HG02642 (cell line): ENCODE measurements around the gene OTUD7B.
A peak's percentile ranks its signal among the peaks of the same experiment; 100 is the strongest.
"Not testable (repeated sequence)": the region's sequence is repeated elsewhere in the genome, so short reads cannot be mapped to it uniquely, and the experiment has no call there.

Source experiments
- ATAC-seq: cut with Tn5 transposase; IDR thresholded peaks from one replicate; pipeline ENCODE4 v1.9.1; 2021; ENCODE audit warnings: mild to moderate bottlenecking; ENCODE audit not compliant: unreplicated experiment, poor library complexity

OTUD7B gene

GRCh38 chr1:149962039-149962647 lies 48.4 kb downstream of the OTUD7B start:
- no peak for ATAC-seq

DNA sequence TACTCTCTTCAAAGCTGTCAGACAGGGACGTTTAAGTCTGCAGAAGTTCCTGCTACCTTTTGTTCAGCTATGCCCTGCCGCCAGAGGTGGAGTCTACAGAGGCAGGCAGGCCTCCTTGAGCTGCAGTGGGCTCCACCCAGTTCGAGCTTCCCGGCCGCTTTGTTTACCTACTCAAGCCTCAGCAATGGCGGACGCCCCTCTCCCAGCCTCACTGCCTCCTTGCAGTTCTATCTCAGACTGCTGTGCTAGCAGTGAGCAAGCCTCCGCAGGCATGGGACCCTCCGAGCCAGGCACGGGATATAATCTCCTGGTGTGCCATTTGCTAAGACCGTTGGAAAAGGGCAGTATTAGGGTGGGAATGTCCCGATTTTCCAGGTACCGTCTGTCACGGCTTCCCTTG lies 53.0 kb downstream of the OTUD7B start:
- ATAC-seq: not testable (repeated sequence)

GRCh38 chr1:149949911-149950310 lies 60.6 kb downstream of the OTUD7B start:
- ATAC-seq: no peak

- no peak for ATAC-seq
Measured at GRCh38 chr1:149945206-149945605, 65.3 kb downstream of the OTUD7B start.

DNA sequence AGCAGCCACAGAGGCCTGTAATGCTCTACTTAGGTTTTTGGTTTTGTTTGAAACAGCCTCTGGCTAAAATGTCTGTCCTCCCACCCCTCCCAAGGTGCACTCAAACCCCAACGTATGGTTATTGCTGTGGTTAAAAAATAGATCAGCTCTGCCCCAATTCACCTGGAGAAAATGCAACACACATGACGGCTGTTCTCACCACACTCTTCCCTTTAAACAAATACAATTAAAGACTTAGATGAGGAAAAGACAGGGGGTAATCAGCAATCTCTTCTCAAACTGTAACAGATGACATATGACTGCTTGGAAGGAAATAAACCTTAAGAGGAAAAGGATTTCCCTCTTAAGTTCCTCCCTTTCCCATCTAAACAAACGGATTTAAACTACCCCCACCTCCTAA lies 67.6 kb downstream of the OTUD7B start:
- ATAC-seq: no peak

GRCh38 chr1:149942207-149942606 lies 68.3 kb downstream of the OTUD7B start:
- no peak for ATAC-seq

- no peak for ATAC-seq
Measured at GRCh38 chr1:149940427-149940826, 70.1 kb downstream of the OTUD7B start.

DNA sequence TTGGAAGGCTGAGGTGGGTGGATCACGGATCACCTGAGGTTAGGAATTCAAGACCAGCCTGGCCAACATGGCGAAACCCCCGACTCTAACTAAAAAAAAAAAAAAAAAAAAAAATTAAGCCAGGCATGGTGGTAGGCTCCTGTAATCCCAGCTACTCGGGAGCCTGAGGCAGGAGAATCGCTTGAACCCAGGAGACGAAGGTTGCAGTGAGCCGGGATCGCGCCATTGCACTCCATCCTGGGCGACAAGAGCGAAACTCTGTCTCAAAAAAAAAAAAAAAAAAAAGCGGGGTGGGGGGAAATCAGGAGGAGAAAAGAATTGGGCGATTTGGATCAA lies 71.9 kb downstream of the OTUD7B start:
- not testable (repeated sequence) for ATAC-seq

GRCh38 chr1:149937759-149938158 lies 72.8 kb downstream of the OTUD7B start:
- ATAC-seq: no peak

- ATAC-seq: no peak
Measured at GRCh38 chr1:149936992-149937705, 73.4 kb downstream of the OTUD7B start.

DNA sequence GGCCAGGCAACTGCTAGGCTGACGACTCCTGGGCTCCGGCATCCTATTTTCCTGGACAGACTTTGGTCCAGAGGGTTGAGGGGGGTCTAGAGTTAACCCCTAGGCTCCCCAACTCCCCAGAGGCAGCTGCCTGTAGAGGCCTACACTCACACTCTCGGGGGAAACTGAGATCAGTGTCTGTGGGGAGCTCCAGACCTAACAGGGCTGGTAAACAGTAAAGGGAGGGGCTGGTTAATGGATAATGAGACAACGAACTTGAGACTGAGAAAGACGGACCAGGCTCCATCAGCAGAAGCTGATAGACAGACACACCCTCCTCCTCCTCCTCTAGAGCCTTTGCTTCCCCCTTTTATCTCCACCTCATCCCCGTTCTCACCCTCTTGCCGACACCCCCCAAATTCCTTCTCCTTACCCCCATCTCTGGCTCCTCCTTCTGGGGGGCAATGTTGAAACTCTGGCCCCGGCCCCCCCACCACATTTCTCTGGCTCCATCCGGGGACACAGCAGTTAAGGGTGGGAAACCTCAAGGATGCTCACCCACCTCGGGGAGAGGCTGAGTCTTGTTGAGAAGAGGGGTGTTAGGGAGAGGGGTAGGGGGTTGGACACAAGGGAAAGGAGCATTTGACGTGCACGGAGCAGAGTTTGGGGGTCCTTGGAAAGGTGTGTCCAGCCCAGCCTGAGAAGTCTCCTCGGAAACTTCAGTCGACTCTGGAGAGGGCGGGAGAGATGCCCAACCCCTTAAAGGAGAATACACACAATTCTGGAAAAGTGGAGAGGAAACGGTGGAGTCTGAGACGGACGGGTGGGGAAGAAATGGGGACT lies 74.1 kb downstream of the OTUD7B start, which contains the start of gene MTMR11:
Gene MTMR11 (minus strand): TSS at position 710 of the 822 bp plus-strand sequence. CDS start 232 bp downstream, at position 478.
- no peak for ATAC-seq

- no peak for ATAC-seq
Measured at GRCh38 chr1:149934356-149934755, 76.2 kb downstream of the OTUD7B start.

GRCh38 chr1:149933208-149933607 lies 77.3 kb downstream of the OTUD7B start:
- no peak for ATAC-seq

DNA sequence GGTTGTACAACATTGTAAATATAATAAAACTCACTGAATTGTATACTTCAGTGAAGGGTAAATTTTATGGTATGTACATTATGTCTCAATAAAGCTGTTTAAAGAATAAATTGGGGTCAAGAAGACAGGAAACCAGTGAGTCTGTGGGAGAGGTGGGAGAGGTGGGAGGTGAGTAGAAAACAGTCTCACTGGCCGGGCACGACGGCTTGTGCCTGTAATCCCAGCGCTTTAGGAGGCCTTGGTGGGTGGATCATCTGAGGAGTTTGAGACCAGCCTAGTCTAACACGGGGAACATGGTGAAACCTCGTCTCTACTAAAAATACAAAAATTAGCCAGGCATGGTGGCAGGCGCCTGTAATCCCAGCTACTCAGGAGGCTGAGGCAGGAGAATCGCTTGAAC lies 78.1 kb downstream of the OTUD7B start:
- no peak for ATAC-seq

DNA sequence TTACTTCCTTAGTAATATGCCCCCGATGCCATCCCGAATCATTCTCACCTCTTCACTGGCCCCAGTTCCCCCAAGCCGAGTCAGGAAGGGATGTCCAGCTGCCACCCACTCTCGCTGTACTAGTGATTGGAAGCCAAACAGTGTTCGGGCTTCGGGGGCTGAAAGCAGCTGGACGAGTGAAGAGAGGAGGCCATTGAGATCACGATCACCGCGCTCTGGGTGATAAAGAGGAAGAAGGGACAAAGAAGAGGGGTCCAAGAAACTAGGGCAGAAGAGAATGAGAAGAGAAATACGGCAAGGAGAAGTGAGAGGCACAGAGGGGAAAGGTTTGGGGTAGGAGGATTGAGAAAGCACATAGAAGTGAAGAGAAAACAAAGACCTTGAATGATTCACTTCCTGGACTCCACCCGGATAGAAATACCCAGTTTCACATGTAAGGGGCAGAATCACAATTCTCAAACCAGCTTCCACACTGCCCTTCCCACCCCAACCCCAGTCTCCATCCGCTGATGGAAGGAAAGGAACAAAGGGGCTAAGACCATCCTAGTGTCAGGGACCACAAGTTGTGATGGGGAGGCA lies 79.2 kb downstream of the OTUD7B start:
- no peak for ATAC-seq

- ATAC-seq: no peak
Measured at GRCh38 chr1:149929856-149930255, 80.7 kb downstream of the OTUD7B start.

DNA sequence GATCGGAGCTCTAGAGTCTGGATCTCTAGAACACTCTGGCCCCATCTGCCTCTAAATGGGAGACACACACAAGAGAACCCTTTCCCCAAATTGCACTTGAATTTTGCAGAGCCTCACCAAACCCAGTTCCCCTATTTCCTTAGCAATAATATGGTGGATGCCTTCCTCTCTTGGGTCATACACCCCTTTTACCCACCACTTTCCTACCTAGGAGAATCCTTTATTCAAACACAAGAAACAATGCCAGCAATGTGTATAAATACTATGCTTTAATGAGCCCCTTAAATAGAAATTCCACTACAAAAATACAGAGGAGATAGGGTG lies 82.2 kb downstream of the OTUD7B start:
- ATAC-seq: no peak

- peak; percentile 95 for ATAC-seq
Measured at GRCh38 chr1:149927563-149928400, 82.7 kb downstream of the OTUD7B start, which contains the start of gene SF3B4. Gene SF3B4, minus strand, starts transcription at chr1:149927803. Its CDS starts 44 bp downstream, at chr1:149927759.

GRCh38 chr1:149927056-149927562 lies 83.4 kb downstream of the OTUD7B start:
- no peak for ATAC-seq

GRCh38 chr1:149926296-149926695 lies 84.2 kb downstream of the OTUD7B start:
- ATAC-seq: no peak
